ENCODE data around the gene SLC35F4. TPM values are rescaled to one million over a fixed set of nuclear protein-coding genes. Genes with fewer than 3 reads are reported as not detected.

Gene SLC35F4
- total RNA-seq, 1 experiment from 2014 or later, result not detected

DNA sequence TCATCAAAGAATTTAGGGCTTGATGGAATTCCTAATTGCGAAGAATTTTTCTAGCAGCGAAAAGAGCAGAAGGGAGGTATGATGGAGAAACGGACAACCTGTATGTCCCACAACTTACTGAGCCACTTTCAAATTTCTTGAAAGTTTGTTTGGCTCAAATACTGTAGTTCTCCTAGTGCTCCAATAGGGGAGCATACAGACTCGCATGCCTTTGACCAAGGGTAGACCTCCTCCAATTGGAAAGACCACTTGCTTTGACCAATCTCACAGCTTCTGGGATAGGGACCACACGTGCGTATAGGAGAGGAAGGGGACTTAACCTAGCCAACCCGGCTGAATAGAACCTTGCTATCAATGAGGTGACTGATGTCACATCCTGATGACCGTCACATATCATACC is 28.6 kb downstream of the SLC35F4 start:
- no peaks in the 10 kb centered on the region for H3K79me2 ChIP-seq (ENCODE audit: low read length)
- TF ChIP-seq, protein P1, sequence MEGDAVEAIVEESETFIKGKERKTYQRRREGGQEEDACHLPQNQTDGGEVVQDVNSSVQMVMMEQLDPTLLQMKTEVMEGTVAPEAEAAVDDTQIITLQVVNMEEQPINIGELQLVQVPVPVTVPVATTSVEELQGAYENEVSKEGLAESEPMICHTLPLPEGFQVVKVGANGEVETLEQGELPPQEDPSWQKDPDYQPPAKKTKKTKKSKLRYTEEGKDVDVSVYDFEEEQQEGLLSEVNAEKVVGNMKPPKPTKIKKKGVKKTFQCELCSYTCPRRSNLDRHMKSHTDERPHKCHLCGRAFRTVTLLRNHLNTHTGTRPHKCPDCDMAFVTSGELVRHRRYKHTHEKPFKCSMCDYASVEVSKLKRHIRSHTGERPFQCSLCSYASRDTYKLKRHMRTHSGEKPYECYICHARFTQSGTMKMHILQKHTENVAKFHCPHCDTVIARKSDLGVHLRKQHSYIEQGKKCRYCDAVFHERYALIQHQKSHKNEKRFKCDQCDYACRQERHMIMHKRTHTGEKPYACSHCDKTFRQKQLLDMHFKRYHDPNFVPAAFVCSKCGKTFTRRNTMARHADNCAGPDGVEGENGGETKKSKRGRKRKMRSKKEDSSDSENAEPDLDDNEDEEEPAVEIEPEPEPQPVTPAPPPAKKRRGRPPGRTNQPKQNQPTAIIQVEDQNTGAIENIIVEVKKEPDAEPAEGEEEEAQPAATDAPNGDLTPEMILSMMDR (conservative IDR thresholded peaks at IDR 0.05; ENCODE audit: low read depth, low read length), result peak; percentile 51
- TF ChIP-seq EZH2phosphoT487 (IDR thresholded peaks at IDR 0.05; ENCODE audit: borderline replicate concordance, low read length), result no peak
- ChIA-PET CTCF (no interaction called here), POLR2A (ENCODE audit: unreplicated experiment) (no interaction called here)
- H3K9ac ChIP-seq (ENCODE audit: low read length), result no peak overlapping the region
- H4K20me1 ChIP-seq (ENCODE audit: low read length), result no peaks in the 10 kb centered on the region
- H3K4me2 ChIP-seq (ENCODE audit: low read length), result no peak overlapping the region
- no peak overlapping the region for H2AFZ ChIP-seq (ENCODE audit: low read length)
- H3K27me3 ChIP-seq (ENCODE audit: low read length), result peaks cover 49% of the 10 kb centered on the region
- H3K4me1 ChIP-seq (ENCODE audit: insufficient read depth, low read length), result peaks cover 21% of the 10 kb centered on the region
- no peaks in the 10 kb centered on the region for H3K9me2 ChIP-seq (replicated peaks; ENCODE audit: low read length)
- ATAC-seq, result no peak
- DNase-seq, result no peak
- no peak overlapping the region for H3K4me3 ChIP-seq (ENCODE audit: low read length)
- no peaks in the 10 kb centered on the region for H3K36me3 ChIP-seq (ENCODE audit: low read depth, low read length)
- no TSS peak for BruUV-seq (replicated peaks)
- no peak overlapping the region for H3K27ac ChIP-seq (ENCODE audit: low read length)
- H3K9me3 ChIP-seq (ENCODE audit: low read length), result no peaks in the 10 kb centered on the region
- H3F3A ChIP-seq (ENCODE audit: low read length, unreplicated experiment), result peaks cover 17% of the 10 kb centered on the region
- intact Hi-C loops (cut with micrococcal nuclease), result no loop called here

DNA sequence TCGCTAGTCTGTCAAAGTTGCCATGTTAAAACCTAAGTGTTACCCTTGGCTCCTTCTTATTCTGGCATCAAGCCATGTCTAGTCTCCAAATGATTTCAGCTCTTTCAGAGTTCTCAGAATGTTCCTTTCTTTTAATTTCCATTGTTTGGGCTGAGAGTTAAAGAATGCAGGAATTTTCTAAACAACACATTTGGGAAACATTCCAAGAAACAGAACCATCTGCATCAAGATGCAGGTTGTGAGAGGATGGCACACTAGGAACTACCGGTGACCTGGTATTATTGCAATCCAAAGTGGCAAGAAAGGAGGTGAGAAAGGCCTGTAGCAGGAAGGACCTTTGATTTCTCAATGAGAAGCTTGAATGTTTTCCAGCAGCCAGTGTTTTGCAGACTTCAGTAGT is 30.1 kb downstream of the SLC35F4 start:
- Histone ChIP-seq H3K27ac (ENCODE audit: low read length) (no peak overlapping the region), H2AFZ (ENCODE audit: low read length) (no peak overlapping the region), H3K9me2 (replicated peaks; ENCODE audit: low read length) (no peaks in the 10 kb centered on the region), H3K9ac (ENCODE audit: low read length) (no peak overlapping the region), H4K20me1 (ENCODE audit: low read length) (no peaks in the 10 kb centered on the region), H3K4me2 (ENCODE audit: low read length) (no peak overlapping the region), H3K4me3 (ENCODE audit: low read length) (no peak overlapping the region), H3K27me3 (ENCODE audit: low read length) (peaks cover 37% of the 10 kb centered on the region), H3K4me1 (ENCODE audit: insufficient read depth, low read length) (peaks cover 21% of the 10 kb centered on the region), H3K9me3 (ENCODE audit: low read length) (no peaks in the 10 kb centered on the region), H3K79me2 (ENCODE audit: low read length) (no peaks in the 10 kb centered on the region), H3K36me3 (ENCODE audit: low read depth, low read length) (no peaks in the 10 kb centered on the region), H3F3A (ENCODE audit: low read length, unreplicated experiment) (peaks cover 17% of the 10 kb centered on the region)
- ATAC-seq, result no peak
- no TSS peak for BruUV-seq (replicated peaks)
- TF ChIP-seq EZH2phosphoT487 (IDR thresholded peaks at IDR 0.05; ENCODE audit: borderline replicate concordance, low read length), result no peak
- TF ChIP-seq, protein P1 (conservative IDR thresholded peaks at IDR 0.05; ENCODE audit: low read depth, low read length), result no peak
- ChIA-PET POLR2A (ENCODE audit: unreplicated experiment) (no interaction called here), CTCF (no interaction called here)
- DNase-seq, result no peak
- intact Hi-C loops (cut with micrococcal nuclease), result no loop called here

DNA sequence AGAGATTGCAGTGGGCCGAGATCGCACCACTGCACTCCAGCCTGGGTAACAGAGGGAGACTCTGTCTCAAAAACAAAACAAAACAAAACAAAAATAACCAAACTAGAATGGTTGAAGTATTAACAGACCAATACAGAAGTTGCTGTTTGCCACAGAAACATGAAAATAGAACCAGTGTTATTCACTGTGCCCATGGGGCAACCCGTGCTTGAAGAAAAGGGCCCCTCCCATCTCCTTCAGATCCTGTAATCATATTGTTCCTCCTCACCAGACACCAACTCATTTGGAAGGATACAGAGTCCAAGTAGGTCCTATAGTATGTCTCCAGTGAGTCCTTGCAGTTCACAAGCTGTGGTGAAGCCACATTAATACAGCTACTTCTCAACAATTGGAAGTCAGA is 30.9 kb downstream of the SLC35F4 start:
- Histone ChIP-seq H3K36me3 (ENCODE audit: low read depth, low read length) (no peaks in the 10 kb centered on the region), H3K4me3 (ENCODE audit: low read length) (no peak overlapping the region), H3K27me3 (ENCODE audit: low read length) (peaks cover 37% of the 10 kb centered on the region; the same call in 1 of the 2 replicates), H3K79me2 (ENCODE audit: low read length) (no peaks in the 10 kb centered on the region), H3K9me3 (ENCODE audit: low read length) (no peaks in the 10 kb centered on the region), H3K9me2 (replicated peaks; ENCODE audit: low read length) (no peaks in the 10 kb centered on the region), H4K20me1 (ENCODE audit: low read length) (no peaks in the 10 kb centered on the region), H3K9ac (ENCODE audit: low read length) (no peak overlapping the region), H3K4me1 (ENCODE audit: insufficient read depth, low read length) (peaks cover 21% of the 10 kb centered on the region), H3F3A (ENCODE audit: low read length, unreplicated experiment) (peaks cover 17% of the 10 kb centered on the region), H3K4me2 (ENCODE audit: low read length) (no peak overlapping the region), H3K27ac (ENCODE audit: low read length) (no peak overlapping the region), H2AFZ (ENCODE audit: low read length) (no peak overlapping the region)
- TF ChIP-seq EZH2 (IDR thresholded peaks at IDR 0.05; ENCODE audit: low read length, unreplicated experiment), result no peak
- TF ChIP-seq, protein P1 (conservative IDR thresholded peaks at IDR 0.05; ENCODE audit: low read depth, low read length), result no peak
- no peak for TF ChIP-seq EZH2phosphoT487 (IDR thresholded peaks at IDR 0.05; ENCODE audit: borderline replicate concordance, low read length)
- ChIA-PET CTCF (no interaction called here), POLR2A (ENCODE audit: unreplicated experiment) (no interaction called here)
- no TSS peak for BruUV-seq (replicated peaks)
- no peak for DNase-seq
- intact Hi-C loops (cut with micrococcal nuclease), result no loop called here
- no peak for ATAC-seq
